ENCODE measurements around the gene COL11A1. TPM values are rescaled to one million over a fixed set of nuclear protein-coding genes. Genes with fewer than 3 reads are reported as not detected.

The COL11A1 gene
- polyA plus RNA-seq, 1 of the 3 experiments (the other 2 are of a cell fraction): 0.13 TPM

GRCh38 chr1:103089221-103089620 is 19.1 kb downstream of the COL11A1 start:
- CTCF ChIA-PET: interaction anchor here (0.6 kb wide), 1 partner anchor 9 kb away, joined by 3 read pairs; no protein-coding TSS in a partner anchor
- H3K36me3 ChIP-seq (replicated peaks in 1 of 2; ENCODE audit: control insufficient read depth in 1 of 2, insufficient read depth in 2 of 2, low read length in 1 of 2): no peaks in the 10 kb centered on the region
- H3K4me2 ChIP-seq: no peak overlapping the region
- no peaks in the 10 kb centered on the region for H3K4me1 ChIP-seq (ENCODE audit: control insufficient read depth in 1 of 2, insufficient read depth in 2 of 2, low read depth in 1 of 2, low read length in 1 of 2)
- H4K20me1 ChIP-seq (ENCODE audit: insufficient read depth): no peaks in the 10 kb centered on the region
- POLR2A ChIA-PET: no interaction called here
- no peak overlapping the region for H3K4me3 ChIP-seq (ENCODE audit: low read depth in 2 of 2, low read length in 1 of 2)
- H3K9ac ChIP-seq: no peak overlapping the region
- H3K27ac ChIP-seq (ENCODE audit: low read depth in 2 of 2, low read length in 1 of 2): no peak overlapping the region
- no peak overlapping the region for H2AFZ ChIP-seq (ENCODE audit: low read depth)
- no peaks in the 10 kb centered on the region for H3K79me2 ChIP-seq (ENCODE audit: insufficient read depth)
- no peaks in the 10 kb centered on the region for H3K9me2 ChIP-seq
- TF ChIP-seq SIN3A (IDR thresholded peaks at IDR 0.05; ENCODE audit: borderline replicate concordance, low read depth, low read length): no peak
- TF ChIP-seq FOSL2 (IDR thresholded peaks at IDR 0.05; ENCODE audit: borderline replicate concordance, low read depth): no peak
- no peak for TF ChIP-seq TCF12 (IDR thresholded peaks at IDR 0.05)
- TF ChIP-seq FOXJ3 (CRISPR knock-in tag; IDR thresholded peaks at IDR 0.05): no peak
- no peak for TF ChIP-seq NFIC (IDR thresholded peaks at IDR 0.05; ENCODE audit: borderline replicate concordance)
- TF ChIP-seq EP300 (IDR thresholded peaks at IDR 0.05; ENCODE audit: borderline replicate concordance in 1 of 2, low read depth in 1 of 2, low read length in 1 of 2): no peak
- TF ChIP-seq, protein P1, sequence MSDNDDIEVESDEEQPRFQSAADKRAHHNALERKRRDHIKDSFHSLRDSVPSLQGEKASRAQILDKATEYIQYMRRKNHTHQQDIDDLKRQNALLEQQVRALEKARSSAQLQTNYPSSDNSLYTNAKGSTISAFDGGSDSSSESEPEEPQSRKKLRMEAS (IDR thresholded peaks at IDR 0.05; ENCODE audit: low read depth): no peak
- no peak for TF ChIP-seq RAD21 (IDR thresholded peaks at IDR 0.05; ENCODE audit: low read length)
- no peak for TF ChIP-seq MEF2A (IDR thresholded peaks at IDR 0.05; ENCODE audit: borderline replicate concordance, low read depth)
- no peak for TF ChIP-seq REST (IDR thresholded peaks at IDR 0.05; ENCODE audit: low read depth, low read length)
- no peak for TF ChIP-seq SMC3 (IDR thresholded peaks at IDR 0.05; ENCODE audit: low read depth, low read length)
- no peak for TF ChIP-seq RCOR1 (IDR thresholded peaks at IDR 0.05; ENCODE audit: low read length)
- no peak for TF ChIP-seq YY1 (IDR thresholded peaks at IDR 0.05; ENCODE audit: low read depth)
- TF ChIP-seq ZBTB33 (IDR thresholded peaks at IDR 0.05; ENCODE audit: borderline replicate concordance, low read depth): no peak
- no peak for TF ChIP-seq CHD2 (IDR thresholded peaks at IDR 0.05; ENCODE audit: low read length, partially characterized antibody)
- no peak for TF ChIP-seq GATA2 (CRISPR knock-in tag; IDR thresholded peaks at IDR 0.05)
- WGBS (ENCODE audit: low lambda C conversion rate): 42% methylated on average over 2 of the region's 2 CpGs
- no peaks in the 10 kb centered on the region for H3K9me3 ChIP-seq
- H3F3A ChIP-seq (replicated peaks; ENCODE audit: insufficient read depth): no peaks in the 10 kb centered on the region
- no peaks in the 10 kb centered on the region for H3K27me3 ChIP-seq (ENCODE audit: insufficient read depth)
- DNase-seq: no peak
